Panc1 (cell line): Measurements from ENCODE around the gene SFSWAP. TPM values are rescaled to one million over a fixed set of nuclear protein-coding genes. Genes with fewer than 3 reads are reported as not detected.
"Not testable (repeated sequence)": the region's sequence is repeated elsewhere in the genome, so short reads cannot be mapped to it uniquely, and the experiment has no call there.

Experiments
- ATAC-seq: fragments of 200-7000 bp; cut with Tn5 transposase; 2 replicates; pipeline ENCODE4 v1.9.1; 2020; ENCODE audit warnings: mild to moderate bottlenecking, moderate library complexity
- BruUV-seq: library from RNA; stranded (reverse); fragments of 400-500 nt; replicated peaks from 2 replicates; lab custom pipeline; 2021; lab: Mats Ljungman, UMichigan
- CTCF ChIA-PET: fragments of 300-600 bp; sonication (Branson Sonifier 250); formaldehyde crosslinking; loops from one replicate; lab custom pipeline; 2022; ENCODE audit warnings: antibody characterized with exemption; lab: Charles Lee
- POLR2A ChIA-PET: fragments of 300-600 bp; sonication (Branson Sonifier 250); formaldehyde crosslinking; loops from one replicate; lab custom pipeline; 2022; ENCODE audit warnings: antibody characterized with exemption; lab: Charles Lee
- DNase-seq: peaks from one replicate; pipeline ENCODE4 v3.0.0-alpha.2; 2010; ENCODE audit warnings: low read depth, low spot score
- H3K27ac ChIP-seq: 2 replicates; pipeline ENCODE4 v1.5.1; 2011; ENCODE audit warnings: mild to moderate bottlenecking, low read length, inconsistent platforms
- H3K27me3 ChIP-seq: fragments of 200-500 bp; sonication (Bioruptor generic); 2 replicates; pipeline ENCODE4 v1.6.0; 2014; ENCODE audit warnings: low read length, inconsistent platforms; ENCODE audit not compliant: control insufficient read depth, insufficient read depth
- H3K36me3 ChIP-seq: fragments of 200-500 bp; sonication (Bioruptor generic); 2 replicates; pipeline ENCODE4 v1.5.1; 2014; ENCODE audit warnings: inconsistent platforms, mild to moderate bottlenecking, low read length, moderate library complexity; ENCODE audit not compliant: control insufficient read depth, insufficient read depth
- H3K4me1 ChIP-seq: 2 replicates; pipeline ENCODE4 v1.5.1; 2011; ENCODE audit warnings: inconsistent platforms, mild to moderate bottlenecking, low read length, moderate library complexity; ENCODE audit not compliant: control insufficient read depth, insufficient read depth
- H3K4me3 ChIP-seq, 2 experiments: 2 replicates each; pipeline ENCODE4 v1.5.1; 2011 to 2012; ENCODE audit warnings: low read depth in 2 of 2, low read length in 2 of 2, mild to moderate bottlenecking in 2 of 2, inconsistent platforms in 1 of 2, moderate library complexity in 1 of 2
- H3K9me3 ChIP-seq: fragments of 200-500 bp; sonication (Bioruptor generic); 2 replicates; pipeline ENCODE4 v1.5.1; 2014; ENCODE audit warnings: low read depth, mild to moderate bottlenecking, inconsistent platforms, low read length, moderate library complexity; ENCODE audit not compliant: control insufficient read depth, insufficient read depth
- POLR2AphosphoS5 ChIP-seq: IDR thresholded peaks from 2 replicates; pipeline ENCODE4 v1.6.1; 2012; ENCODE audit warnings: mild to moderate bottlenecking, low read depth, low read length, moderate library complexity
- SIN3A ChIP-seq: IDR thresholded peaks from 2 replicates; pipeline ENCODE4 v1.6.1; 2012; ENCODE audit warnings: low read depth, mild to moderate bottlenecking, low read length, moderate library complexity, borderline replicate concordance; ENCODE audit not compliant: insufficient read depth
- TCF7L2 ChIP-seq: IDR thresholded peaks from 2 replicates; pipeline ENCODE4 v1.6.1; 2011; ENCODE audit warnings: mild to moderate bottlenecking, low read depth, low read length, inconsistent platforms
- in situ Hi-C: cut with HindIII; loops from 2 replicates; pipeline ENCODE4 v1.10.0; 2016; ENCODE audit warnings: low sequenced_read_pairs, low pct_unique_long_range_greater_than_20kb
- intact Hi-C: fragments of 100-400 bp; cut with micrococcal nuclease; formaldehyde crosslinking; loops from one replicate; pipeline ENCODE4 v1.10.0; 2022; ENCODE audit not compliant: unreplicated experiment
- total RNA-seq: library from RNA; stranded (reverse); gene quantifications from one replicate; pipeline ENCODE4 v1.2.1, GENCODE V29; 2021; ENCODE audit not compliant: unreplicated experiment
- TF ChIP-seq, protein P1 (sequence below): fragments of 450-650 bp; IDR thresholded peaks from 2 replicates; pipeline ENCODE4 v1.5.1; 2017; ENCODE audit warnings: mild to moderate bottlenecking
- TF ChIP-seq, protein P2 (sequence below), 2 experiments: IDR thresholded peaks; 2 replicates each; pipeline ENCODE4 v1.6.1; 2011 to 2012; ENCODE audit warnings: low read depth in 2 of 2, control low read depth in 1 of 2, low read length in 1 of 2, mild to moderate bottlenecking in 1 of 2, moderate library complexity in 1 of 2; ENCODE audit not compliant: insufficient read depth in 1 of 2

SFSWAP gene
- total RNA-seq, 1 experiment from 2014 or later, result 41.6 TPM

DNA sequence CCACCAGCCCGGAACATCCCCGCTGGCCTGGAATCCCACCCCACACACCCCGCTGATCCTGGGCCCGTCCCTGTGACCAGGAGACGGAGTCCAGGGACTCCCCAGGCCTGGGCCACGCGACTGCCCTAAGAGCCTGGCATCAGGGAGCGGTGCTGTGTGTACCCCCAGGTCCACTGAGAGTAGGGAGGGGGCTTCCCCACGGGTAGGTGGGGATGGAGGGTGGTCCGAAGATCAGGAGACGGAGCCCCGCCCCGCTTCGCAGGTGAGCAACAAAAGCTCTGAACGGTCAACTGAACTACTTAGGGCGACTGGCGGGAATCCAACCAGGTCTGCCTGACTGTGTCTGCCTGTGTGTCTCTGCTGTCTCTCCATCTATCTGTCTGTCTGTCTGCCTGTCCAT lies 45.2 kb upstream of the SFSWAP start:
- ATAC-seq, result 0 out of 2 replicates have a peak, but pooled peaks have one; percentile 18
- H3K27ac ChIP-seq, POLR2A ChIA-PET, BruUV-seq, H3K9me3 ChIP-seq, intact Hi-C loops, CTCF ChIA-PET, in situ Hi-C loops, DNase-seq, H3K4me1 ChIP-seq, H3K4me3 ChIP-seq, H3K36me3 ChIP-seq: not testable (repeated sequence)
- H3K27me3 ChIP-seq, result peaks cover 11% of the 10 kb centered on the region

DNA sequence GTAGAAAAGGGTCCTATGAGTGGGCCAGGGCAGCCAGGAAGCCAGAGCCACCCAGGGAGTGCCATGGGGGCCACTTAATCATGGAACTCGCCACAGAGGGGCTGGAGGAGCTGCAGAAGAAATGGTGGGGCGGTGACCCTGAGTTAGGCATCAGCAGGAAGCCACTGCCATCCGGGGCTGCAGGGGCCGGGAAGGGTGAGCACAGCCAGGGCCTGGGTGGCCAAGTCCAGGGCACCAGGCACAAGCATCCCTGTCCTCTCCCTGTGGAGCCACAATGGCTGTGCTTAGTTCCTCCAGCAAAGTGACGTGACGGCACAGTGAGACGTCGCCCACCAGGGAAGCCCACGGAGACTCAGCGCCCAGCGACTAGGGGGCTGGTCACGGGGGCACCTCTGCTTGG lies 44.4 kb upstream of the SFSWAP start:
- intact Hi-C loops, in situ Hi-C loops, CTCF ChIA-PET, H3K4me1 ChIP-seq, POLR2A ChIA-PET, H3K27ac ChIP-seq, H3K4me3 ChIP-seq, H3K36me3 ChIP-seq, H3K9me3 ChIP-seq, BruUV-seq, DNase-seq: not testable (repeated sequence)
- peaks cover 11% of the 10 kb centered on the region for H3K27me3 ChIP-seq
- 0 out of 2 replicates have a peak, but pooled peaks have one; percentile 42 for ATAC-seq

DNA sequence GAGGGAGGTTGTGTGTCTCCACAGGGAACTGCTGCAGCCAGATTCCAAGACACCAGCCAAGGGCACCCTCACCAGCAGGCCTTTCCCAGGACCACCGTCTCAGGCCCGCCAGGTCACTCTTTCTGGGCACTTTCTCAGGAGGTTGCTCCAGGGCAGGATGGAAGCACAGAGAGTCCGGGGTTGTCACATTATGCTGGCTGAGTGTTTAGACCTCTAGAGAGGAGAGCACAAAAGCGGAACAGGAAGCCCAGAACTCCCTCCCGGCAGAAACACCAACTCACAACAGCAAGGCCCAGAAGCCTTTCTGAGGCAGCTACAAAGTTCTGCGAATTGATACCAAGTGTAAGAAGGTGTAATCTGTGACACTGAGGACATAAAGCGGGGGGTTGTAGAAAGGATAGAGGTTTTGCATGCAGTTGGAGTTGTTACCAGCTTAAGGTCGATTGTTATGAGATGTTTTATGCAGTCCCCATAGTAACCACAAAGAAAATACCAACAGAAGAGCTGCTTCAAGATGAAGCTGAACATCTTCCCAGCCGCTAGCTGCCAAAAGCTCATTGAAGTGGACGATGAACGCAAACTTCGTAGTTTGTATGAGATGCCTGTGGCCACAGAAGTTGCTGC lies 43.8 kb upstream of the SFSWAP start:
- H3K9me3 ChIP-seq, POLR2A ChIA-PET, BruUV-seq, H3K4me1 ChIP-seq, in situ Hi-C loops, H3K27ac ChIP-seq, H3K36me3 ChIP-seq, H3K4me3 ChIP-seq, intact Hi-C loops, ATAC-seq, CTCF ChIA-PET, DNase-seq: not testable (repeated sequence)
- peaks cover 11% of the 10 kb centered on the region for H3K27me3 ChIP-seq

DNA sequence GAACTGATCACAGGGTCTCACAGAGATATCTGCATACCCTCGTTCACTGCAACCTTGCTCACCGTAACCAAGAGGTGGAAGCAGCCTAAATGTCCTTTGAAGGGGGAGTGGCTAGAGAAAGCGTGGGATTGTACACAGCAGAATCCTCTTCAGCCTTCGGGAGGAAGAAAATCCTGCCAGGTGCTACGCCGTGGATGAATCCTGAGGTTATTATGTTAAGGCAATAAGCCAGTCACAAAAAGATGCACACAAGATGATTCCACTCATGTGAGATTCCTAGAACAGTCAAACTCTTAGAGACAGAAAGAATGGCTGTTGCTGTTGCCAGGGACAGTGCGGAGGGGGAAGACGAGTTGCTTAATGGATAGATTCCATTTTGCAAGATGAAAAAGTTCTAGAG lies 39.6 kb upstream of the SFSWAP start:
- no peak for ATAC-seq
- Histone ChIP-seq H3K4me3 (no peak overlapping the region), H3K4me1 (no peaks in the 10 kb centered on the region), H3K27ac (no peak overlapping the region), H3K36me3 (no peaks in the 10 kb centered on the region), H3K27me3 (peaks cover 11% of the 10 kb centered on the region), H3K9me3 (no peaks in the 10 kb centered on the region)
- in situ Hi-C loops, result no loop called here
- ChIA-PET POLR2A (no interaction called here), CTCF (no interaction called here)
- intact Hi-C loops, result no loop called here
- no peak for TF ChIP-seq POLR2AphosphoS5
- TF ChIP-seq, protein P1, sequence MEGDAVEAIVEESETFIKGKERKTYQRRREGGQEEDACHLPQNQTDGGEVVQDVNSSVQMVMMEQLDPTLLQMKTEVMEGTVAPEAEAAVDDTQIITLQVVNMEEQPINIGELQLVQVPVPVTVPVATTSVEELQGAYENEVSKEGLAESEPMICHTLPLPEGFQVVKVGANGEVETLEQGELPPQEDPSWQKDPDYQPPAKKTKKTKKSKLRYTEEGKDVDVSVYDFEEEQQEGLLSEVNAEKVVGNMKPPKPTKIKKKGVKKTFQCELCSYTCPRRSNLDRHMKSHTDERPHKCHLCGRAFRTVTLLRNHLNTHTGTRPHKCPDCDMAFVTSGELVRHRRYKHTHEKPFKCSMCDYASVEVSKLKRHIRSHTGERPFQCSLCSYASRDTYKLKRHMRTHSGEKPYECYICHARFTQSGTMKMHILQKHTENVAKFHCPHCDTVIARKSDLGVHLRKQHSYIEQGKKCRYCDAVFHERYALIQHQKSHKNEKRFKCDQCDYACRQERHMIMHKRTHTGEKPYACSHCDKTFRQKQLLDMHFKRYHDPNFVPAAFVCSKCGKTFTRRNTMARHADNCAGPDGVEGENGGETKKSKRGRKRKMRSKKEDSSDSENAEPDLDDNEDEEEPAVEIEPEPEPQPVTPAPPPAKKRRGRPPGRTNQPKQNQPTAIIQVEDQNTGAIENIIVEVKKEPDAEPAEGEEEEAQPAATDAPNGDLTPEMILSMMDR, result no peak
- TF ChIP-seq, protein P2, sequence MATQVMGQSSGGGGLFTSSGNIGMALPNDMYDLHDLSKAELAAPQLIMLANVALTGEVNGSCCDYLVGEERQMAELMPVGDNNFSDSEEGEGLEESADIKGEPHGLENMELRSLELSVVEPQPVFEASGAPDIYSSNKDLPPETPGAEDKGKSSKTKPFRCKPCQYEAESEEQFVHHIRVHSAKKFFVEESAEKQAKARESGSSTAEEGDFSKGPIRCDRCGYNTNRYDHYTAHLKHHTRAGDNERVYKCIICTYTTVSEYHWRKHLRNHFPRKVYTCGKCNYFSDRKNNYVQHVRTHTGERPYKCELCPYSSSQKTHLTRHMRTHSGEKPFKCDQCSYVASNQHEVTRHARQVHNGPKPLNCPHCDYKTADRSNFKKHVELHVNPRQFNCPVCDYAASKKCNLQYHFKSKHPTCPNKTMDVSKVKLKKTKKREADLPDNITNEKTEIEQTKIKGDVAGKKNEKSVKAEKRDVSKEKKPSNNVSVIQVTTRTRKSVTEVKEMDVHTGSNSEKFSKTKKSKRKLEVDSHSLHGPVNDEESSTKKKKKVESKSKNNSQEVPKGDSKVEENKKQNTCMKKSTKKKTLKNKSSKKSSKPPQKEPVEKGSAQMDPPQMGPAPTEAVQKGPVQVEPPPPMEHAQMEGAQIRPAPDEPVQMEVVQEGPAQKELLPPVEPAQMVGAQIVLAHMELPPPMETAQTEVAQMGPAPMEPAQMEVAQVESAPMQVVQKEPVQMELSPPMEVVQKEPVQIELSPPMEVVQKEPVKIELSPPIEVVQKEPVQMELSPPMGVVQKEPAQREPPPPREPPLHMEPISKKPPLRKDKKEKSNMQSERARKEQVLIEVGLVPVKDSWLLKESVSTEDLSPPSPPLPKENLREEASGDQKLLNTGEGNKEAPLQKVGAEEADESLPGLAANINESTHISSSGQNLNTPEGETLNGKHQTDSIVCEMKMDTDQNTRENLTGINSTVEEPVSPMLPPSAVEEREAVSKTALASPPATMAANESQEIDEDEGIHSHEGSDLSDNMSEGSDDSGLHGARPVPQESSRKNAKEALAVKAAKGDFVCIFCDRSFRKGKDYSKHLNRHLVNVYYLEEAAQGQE (IDR thresholded peaks at IDR 0.05; ENCODE audit: insufficient read depth in 1 of 2, low read depth in 2 of 2, low read length in 1 of 2), result no peak
- TF ChIP-seq TCF7L2, result no peak
- TF ChIP-seq SIN3A, result no peak
- no TSS peak for BruUV-seq
- no peak for DNase-seq
